ENCODE data around the gene METTL26.
A peak's percentile ranks its signal among the peaks of the same experiment; 100 is the strongest.

Gene METTL26

DNA sequence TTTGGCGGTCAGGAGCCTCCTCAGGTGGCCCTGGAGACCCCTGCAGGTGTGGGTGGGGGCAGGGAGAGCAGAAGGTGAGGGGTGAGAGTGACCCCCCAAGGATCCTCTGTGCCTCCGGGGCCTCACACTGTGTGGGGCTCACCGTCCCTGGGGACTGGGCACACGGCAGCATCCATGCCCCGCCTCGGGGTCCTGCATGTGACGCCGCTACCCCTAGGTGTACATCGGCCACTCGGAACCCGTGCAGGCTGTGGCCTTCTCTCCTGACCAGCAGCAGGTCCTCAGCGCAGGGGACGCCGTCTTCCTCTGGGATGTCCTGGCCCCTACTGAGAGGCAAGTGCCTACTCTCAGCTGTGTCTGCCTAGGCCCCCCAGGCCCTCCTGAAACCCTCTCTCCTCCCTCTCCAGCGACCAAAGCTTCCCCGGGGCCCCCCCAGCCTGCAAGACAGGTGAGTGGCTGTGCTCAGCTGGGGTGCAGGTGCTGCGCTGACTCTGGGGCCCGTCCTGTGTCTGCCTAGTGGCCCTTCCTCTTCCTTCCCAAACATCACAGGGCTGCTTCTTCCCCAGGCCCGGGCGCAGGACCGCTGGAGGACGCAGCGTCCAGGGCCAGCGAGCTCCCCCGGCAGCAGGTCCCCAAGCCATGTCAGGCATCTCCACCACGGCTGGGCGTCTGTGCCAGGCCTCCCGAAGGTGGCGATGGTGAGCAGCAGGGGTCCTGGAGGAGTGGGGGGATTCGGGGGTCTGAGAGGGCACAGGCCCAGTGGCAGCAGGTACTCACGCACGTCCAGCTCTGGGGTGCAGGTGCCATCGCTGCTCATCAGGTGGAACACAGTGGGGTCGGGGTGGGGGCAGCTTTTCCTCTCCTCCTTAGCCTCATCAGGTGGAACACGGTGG lies 22.8 kb upstream of the METTL26 start:
- DNase-seq, result no peak

DNA sequence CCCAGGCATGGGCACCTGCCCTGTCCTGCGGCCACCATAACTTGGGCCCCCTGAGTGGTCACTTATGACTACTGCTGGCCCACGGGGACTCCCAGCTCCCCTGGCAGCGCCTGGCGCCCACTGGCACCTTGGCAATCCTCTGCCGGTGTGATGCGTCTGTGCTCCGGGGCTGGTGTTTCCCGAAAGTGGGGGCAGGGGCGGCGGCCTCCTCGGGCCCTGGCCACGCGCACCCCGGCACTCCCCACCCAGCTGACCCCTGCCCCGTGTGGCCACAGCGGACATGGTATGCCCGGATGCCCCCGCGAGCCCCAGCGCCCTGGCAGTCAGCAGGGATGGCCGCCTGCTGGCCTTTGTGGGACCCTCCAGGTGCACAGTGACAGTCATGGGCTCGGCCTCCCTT lies 21.4 kb upstream of the METTL26 start:
- DNase-seq, result no peak

DNA sequence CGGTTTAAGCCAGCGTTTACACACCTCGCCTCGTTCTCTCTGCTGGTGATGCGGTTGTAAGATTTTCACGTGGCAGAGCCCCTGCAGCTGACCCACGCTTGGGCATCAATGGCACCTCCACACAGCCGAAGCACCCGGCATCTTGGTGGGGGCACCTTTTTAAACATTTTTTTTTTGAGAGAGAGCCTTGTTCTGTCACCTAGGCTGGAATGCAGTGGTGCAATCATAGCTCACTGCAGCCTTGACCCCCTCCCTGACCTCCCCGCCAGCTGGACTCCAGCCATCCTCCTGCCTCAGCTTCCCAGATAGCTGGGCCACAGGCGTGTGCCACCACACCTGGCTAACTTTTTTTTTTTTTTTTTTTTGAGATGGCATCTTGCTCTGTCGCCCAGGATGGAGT lies 17.9 kb upstream of the METTL26 start:
- no peak for DNase-seq

DNA sequence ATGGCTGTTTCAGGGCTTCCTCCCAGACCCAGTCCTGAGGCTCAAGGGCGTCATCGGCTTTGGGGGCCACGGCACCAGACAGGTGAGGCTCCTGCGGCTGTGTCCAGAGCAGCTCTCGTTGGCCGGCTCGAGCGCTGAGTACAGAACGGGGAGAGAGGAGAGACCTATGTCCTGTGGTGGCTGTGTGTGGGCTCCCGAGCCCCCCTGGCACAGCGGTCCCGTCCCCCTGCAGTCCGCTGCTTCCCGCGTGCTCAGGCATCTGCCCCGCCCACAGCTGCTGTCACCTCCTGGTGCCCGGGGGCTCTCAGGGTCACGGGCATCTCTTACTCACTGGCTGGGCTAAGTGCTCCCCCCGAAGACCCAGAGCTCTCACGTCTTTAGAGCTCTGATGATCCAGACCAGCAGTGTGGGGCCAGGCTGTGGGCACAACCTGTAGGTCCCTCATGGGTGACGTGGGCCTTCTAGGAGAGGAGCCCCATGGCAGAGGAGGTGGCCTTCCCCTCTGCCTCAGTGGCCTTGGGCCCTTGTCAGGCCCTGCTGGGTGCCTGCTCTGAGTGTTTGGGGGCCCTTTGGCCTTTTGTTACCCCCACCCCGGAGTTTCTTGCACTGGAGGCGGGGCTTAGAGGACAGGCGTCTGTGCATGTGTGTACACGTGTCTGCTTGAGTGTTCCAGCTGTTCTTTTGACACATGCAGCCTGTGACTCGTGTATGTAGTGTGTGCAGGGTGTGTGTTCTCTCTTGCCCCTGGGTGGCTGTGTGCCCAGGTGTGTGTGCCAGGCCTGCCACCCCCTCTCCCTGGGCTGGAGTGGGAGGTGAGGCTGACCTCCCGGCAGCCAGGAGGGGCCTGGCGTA lies 16.6 kb upstream of the METTL26 start:
- no peak for DNase-seq

DNA sequence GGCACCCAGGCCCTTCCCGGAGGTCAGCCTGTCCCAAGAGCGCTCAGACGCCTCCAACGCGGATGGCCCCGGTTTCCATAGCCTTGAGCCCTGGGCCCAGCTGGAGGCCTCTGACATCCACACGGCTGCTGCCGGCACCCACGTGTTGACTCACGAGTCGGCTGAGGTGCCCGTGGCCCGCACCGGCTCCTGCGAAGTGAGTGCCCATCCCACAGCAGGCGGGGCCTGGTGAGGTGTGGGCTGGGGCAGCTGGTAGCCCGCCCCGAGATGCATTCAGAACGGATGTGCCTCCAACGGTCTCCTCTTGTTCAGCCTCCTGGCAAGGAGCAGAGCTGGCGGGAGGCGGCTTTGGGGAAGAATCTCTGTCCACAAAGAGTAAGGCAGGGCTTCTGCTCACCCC lies 15.7 kb upstream of the METTL26 start:
- no peak for DNase-seq

DNA sequence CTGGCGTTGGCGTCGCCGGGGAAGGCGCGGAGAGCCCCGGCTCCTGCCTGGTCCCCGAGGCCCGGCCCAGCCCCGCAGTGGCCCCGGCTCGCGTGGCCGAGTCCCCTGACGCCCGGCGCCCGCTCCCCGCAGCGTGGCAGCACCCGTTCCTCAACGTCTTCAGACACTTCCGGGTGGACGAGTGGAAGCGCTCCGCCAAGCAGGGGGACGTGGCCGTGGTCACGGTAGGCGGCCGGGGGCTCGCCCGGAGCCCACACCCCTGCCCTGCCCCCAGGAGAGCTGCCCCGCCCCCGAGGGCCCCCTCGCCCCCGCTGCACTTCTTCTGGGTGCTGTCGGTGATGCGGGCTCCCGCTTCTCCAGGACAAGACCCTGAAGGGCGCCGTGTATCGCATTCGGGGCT lies 13.5 kb upstream of the METTL26 start:
- DNase-seq, result no peak

DNA sequence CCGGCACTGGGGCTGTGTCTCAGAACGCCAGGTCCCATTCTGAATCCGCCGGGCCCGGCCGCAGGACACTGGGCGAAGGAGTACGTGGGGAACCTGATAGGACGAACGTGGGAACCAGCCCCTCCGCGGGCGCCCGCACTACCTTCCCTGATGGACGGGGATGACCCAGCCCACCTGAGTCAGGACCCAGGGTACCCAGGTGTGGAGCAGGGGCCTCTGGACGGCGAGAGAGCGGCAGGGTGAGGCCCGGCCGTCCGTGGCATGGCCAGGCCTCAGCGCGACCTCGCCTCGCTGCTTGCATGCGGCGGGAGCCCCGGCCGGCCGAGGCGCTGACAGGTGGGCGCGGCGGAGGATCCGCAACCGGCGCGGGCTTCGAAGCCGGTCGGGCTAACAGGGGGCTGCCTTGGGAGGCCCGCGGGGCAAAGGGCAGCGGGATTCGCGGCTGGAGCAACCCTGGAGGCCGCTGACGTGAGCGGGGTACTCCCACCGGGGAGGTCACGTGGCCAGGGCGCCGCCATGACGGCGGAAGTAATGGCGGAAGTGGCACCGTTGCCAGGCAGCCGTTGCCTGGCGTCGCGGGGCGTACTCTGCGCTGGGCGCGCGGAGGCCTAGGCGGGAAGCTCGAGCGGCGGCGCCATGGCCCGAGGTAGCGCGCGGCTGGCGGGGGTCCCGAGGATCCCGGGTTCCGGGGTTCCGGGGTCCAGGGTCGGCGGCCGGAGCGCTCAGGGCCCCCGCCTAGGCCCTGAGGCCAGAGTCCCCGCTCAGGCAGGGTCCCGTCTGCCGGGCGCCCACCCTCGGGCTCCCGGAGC lies 12.9 kb upstream of the METTL26 start, which contains the start of gene WDR90:
TSS of gene WDR90 (plus strand) at position 585 of the 809 bp plus-strand sequence. CDS start at position 637, 52 bp downstream.
- DNase-seq, result peak; percentile 92

DNA sequence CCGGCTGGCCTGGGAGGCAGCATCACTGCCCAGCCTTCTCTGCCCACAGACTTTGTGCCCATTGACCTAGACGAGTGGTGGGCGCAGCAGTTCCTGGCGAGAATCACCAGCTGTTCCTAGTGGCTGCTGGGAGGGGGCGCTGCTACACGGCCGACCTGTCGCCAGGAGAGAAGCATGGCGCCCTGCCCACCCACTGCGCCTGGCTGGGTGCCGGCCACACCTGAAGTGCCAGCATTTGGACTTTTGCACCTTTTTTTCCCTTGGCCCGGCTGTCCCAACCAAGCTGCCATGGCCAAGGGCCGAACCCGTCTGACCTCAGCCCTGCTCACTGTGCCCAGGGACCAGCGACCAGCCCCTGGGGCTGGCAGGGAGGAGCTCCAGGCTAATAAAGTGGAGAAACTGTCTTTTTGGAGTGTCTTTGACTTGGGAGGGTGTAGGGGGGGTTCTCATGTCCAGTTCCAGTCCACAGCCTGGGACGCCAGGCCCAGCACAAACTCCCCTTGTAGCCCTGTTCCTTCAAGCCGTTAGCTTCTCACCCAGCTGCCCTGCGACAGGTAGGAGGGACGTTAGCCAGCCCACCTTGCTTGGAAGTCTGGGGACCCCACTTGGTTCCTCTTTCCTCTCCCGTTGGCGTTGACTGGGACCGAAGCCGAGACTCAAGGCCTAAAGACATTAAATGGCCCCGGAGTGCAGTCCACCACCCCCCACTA lies 12.1 kb upstream of the METTL26 start:
- DNase-seq, result peak; percentile 62

DNA sequence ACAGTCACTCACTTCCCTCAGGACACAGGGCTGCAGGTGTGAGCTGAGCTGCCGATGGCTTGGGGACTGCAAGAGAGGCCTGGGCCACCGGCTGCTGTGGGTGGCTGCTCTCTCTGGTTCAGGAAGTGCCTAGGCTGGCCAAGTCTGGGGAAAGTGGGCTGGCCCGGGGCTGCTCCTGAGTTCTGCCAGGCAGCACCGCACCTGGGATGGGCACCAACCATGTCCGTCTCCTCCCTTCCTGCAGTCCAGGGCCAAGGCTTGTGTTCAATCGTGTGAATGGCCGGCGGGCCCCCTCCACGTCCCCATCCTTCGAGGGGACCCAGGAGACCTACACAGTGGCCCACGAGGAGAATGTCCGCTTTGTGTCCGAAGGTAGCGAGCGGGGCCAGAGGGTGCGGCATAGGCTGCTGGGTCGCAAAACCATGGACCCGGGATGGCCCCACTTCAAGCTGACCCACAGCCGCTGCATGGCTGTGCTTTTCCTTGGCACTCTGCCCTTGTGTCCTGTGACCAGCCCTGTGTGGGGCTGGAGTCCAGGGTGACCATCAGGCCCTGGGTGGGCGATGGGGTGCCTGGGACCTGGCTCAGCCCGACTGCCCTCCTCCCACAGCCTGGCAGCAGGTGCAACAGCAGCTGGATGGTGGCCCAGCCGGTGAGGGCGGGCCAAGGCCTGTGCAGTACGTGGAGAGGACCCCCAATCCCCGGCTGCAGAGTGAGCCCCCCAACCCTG lies 11.2 kb upstream of the METTL26 start:
- DNase-seq, result no peak

DNA sequence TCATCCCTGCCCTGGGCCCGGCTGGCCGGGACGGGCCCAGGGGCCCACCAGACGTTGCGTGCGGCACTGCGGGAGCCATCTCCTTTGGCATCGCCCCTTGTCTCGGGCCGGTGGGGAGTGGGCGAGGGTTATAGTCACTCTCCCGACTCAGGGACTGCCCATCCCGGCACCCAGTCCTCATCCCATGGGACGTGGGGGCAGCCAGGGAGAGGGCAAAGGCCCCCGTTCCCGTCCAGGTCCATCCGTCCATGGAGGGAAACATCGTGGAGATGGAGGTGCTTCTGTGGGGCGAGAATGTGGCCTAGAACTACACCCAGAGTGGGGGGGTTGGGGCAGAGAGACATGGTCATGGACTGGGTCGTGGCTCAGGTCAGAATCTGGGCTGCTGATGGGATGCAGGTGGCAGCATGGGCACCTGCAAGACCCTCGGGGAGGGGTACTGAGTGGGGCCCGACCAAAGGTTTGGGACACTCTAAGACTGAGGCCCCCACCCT lies 10.6 kb upstream of the METTL26 start:
- DNase-seq, result no peak

DNA sequence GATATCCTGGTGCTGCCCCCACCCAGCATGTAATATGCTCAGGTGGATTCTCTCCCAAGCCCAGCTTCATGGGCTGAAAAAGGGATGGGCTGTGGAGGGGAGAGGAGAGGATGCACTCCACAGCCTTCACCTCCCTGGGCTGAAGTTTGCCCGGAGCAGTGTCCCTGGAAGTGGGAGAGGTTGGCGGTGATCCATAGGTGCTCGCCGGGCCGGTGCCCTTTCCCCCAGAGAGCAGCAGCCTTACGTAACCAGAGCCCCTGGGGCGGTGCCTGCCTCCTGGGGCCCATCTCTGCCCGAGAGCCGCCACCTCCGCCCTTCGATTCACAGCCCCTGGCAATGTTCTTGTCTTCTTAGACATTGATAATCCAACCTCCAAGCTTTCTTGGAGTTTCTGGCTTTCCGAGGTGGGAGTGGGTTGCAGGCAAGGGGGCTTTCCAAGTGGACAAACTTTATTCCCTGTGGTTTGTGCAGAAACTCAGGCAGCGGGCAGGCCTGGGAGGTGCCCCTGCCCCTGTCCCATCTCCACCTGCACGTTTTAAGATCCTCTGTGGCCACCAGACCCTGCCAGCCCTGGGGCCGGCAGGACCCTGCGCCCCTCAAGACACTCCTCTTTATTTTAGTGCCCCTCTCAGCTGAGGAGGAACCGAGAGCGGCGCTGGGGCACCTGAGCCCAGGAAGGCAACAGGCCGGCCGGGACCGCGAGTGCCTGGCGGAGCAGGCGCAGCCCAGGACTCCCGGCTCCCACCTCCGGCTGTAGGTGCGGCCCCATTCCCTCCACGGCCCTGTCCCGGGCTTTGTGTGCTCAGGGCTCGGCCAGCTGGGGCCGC lies 10.0 kb upstream of the METTL26 start:
- no peak for DNase-seq

DNA sequence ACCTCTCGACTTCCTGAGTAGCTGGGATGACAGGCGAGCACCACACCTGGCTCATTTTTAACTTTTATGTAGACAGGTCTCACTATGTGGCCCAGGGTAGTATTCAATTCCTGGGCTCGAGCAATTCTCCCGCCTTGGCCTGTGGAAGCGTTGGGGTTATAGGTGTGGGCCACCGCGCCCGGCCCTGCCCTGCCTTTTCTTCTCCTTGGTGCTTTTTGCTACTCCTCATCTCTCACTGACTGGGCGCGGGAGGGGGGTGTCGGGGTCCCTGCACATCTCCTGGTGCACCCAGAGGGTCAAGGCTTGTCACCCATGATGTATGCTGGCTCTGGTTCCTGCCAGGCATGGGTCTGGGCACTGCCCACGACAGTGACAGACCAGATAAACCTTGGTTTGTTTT lies 8.5 kb upstream of the METTL26 start:
- no peak for DNase-seq

DNA sequence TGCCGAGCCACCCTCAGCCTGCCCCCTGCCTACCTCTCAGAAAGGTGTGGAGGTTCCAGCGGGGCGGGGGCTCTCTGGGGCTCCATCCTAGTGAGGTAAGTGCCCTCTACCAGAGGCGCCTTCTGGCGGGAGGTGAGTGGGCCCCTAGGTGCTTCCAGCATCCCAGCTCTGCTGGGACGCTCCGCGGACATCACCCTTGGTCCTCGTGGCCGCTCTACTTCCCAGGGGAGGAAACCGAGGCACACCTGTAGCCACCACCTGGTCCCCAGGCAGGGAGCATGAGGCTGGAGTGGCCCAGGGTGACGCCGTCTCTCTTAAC lies 6.9 kb upstream of the METTL26 start:
- DNase-seq, result no peak

DNA sequence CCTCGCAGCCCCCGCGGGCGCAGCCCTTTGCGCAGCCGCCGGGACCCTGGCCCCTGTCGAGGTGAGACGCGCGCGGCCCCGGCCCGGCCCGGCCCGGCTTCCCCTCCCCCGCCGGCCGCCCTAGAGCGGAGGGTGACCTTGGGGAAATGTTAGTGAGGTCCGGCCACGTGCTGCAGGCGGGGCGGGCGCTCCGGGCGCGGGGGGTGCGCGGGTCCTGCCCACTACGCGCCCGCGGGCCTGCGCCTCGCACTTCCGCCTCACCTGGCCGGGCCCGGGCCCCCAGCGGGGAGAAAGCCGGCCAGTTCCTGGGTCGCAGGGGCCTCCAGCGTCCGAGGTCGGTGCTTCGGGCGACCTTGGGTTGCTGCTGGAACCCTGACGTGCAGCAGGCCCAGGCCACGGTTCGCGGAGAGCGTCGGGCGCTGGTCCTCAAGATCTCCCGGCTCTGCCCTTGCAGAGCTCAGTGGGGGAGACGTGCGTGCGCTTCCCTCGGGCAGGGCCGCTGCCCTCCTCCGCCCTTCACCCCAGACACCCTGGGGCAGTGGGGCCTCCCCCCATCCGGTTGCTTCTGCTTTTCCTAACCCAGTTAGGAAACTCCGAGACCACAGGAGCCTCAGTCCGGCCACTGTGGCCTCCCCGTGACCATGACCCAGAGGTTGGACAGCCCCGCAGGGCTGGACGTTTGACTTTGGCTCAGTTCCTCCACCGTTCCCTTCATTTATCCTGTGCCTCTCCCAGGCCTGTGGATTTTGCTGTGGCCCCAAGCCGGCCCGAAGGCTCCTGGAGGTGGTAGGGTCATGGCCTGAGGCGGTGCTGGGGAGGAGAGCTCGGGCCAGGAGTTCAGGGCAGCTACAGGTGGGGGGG lies 6.3 kb upstream of the METTL26 start:
- no peak for DNase-seq

DNA sequence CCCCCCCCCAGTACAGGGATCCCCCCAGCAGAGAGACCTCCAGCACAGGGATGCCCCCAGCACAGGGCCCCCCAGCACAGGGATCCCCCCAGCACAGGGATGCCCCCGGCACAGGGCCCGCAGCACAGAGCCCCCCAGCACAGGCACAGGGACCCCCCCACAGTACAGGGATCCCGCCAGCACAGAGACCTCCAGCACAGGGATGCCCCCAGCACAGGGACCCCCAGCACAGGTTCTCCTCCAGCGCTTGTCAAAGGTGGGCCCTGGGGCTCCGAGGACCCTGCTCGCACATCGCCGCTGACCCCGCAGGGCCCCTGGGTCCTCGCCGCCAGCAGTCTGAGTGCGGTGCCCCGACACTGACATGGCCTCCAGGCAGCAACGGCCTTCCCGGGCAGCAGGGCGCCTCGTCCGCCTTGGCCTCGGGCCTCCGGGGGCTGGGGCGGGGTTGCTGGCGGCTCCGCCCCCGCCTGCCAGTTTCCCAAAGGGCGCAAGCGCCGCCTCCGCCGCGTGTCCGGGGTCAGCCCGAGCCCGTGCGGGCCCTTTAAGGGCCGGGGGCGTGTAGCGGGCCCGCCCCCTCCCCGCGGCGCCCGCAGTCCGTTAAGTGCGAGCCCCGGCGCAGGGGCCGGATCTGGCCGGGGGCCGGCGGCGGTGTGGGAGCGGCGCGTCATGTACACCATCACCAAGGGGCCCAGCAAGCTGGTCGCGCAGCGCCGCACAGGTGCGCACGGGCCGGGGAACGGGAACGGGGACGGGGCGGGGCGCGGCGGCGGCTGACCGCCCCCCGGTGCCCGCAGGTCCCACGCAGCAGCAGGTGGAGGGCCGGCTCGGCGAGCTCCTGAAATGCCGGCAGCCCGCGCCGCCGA lies 5.5 kb upstream of the METTL26 start, which contains the start of gene MCRIP2:
TSS of gene MCRIP2 (plus strand) at position 503 of the 863 bp plus-strand sequence. CDS start at position 667, 164 bp downstream.
- DNase-seq, result peak; percentile 48

DNA sequence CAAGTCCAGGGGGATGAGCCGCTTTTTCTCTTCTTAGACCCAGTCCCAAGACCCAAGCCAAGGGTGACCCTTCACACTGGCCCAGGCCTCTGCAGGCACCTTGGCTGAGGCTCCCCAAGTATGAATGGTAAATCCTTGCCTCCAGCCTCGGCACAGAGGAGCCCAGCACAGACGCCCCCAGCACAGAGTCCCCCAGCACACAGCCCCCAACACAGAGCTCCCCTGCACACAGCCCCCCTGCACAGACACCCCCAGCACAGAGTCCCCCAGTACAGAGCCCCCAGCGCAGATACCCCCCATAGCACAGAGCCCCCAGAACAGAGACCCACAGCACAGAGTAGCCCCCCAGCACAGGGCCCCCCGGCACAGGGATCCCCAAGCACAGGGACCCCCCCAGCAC lies 4.5 kb upstream of the METTL26 start:
- no peak for DNase-seq

DNA sequence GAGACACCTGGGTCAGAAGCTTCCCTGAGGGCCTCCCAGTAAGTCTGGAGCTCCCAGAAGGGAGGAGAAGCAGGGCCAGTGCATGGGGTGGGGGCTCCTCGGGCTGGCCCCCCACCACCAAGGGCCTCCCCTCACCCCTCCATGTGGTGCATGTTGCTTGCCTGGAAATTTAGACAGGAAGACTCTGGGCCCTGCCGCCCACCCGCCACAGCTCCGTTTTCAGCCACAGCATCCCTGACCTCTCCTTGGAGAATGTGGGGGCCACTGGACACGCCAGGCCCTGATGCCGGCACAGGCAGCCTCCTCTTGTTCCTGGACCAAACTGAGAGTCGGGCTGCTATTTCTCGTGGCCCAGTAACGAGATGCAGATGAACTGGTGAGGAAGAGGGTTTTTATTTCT lies 2.7 kb upstream of the METTL26 start:
- DNase-seq, result no peak

DNA sequence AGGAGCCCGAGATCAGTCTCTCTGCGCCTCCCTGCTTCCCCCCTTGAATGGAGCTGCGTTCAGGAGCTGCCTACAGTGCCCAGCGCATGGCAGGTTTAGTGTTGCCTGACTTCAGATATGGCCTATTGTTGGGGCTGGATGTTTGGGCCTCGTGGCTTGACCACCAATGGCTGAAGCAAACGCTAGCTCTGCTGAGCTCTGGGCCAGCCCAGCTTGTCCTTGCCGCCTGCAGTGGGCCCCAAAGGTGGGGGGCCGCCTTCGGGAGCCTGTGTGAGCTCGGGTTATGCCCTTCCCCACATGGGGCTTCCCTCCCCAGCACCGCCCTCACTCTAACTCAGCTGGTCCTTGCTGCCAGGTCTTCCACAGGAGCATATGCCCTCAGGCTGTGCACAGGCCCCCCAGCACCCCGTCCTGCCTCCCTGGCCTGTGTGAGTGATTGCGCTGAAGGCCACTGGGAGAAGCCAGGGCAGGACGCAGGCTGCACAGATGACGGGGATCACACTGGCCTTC lies 2.0 kb upstream of the METTL26 start:
- DNase-seq, result no peak
